MV-4-11 (cell line): ENCODE data around the gene MYOZ1.

Source experiments
- DNase-seq: peaks from one replicate; lab custom pipeline; 2025; lab: John Stamatoyannopoulos, UW

MYOZ1 gene

GRCh38 chr10:73593110-73593509 is 48.2 kb downstream of the MYOZ1 start:
- DNase-seq = no peak

- peak; percentile 12 for DNase-seq
These were observed 49.2 kb downstream of the MYOZ1 start for GRCh38 chr10:73591935-73592699.

DNA sequence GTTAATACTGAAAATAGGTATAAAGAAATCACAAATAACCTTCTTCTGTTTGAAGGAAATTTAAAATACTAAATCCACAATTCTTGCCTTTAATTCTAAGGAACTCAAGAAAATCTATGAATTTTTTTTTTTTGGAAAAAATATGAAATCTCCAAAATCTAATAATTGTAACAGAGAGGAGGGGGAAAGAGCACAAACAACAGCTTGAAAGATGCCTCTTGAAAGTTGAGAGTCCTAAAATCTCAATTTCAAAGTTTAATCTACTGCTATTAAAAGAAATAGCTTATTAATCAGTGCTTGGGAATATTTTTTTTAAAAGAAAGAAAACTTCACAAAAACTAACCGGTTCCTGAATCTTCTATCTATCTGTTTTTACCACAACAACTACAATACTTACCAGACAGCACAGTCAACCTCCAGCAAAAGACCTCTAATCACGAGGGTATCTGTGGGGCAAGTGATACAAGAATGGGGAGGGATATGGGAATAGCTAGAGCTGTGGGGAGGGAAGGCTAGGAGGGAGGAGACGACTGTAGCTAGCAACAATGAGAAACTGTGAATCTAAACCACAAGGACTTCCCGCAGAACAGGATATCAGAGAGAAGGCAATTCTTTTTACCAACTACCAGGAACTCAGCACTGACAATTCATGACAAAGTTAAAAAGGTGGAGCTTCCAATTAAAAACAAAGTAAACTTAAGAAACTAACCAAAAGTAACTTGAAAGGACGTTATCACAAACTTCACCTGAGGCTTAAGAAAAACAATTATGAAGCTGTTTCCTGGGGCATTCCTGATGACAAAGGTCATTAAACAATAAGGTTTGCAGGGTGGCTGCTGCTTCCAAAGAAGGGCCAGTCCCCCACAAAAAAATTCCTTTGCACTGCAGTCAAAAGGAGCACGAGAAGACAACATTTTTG is 50.1 kb downstream of the MYOZ1 start, which contains the start of gene USP54:
USP54 (minus strand) TSS at position 462 of the 919 bp plus-strand sequence. CDS start 15,684 bp downstream, outside the sequence.
- peak; percentile 41 for DNase-seq

- DNase-seq = no peak
These were observed 51.6 kb downstream of the MYOZ1 start for GRCh38 chr10:73589563-73590126.

DNA sequence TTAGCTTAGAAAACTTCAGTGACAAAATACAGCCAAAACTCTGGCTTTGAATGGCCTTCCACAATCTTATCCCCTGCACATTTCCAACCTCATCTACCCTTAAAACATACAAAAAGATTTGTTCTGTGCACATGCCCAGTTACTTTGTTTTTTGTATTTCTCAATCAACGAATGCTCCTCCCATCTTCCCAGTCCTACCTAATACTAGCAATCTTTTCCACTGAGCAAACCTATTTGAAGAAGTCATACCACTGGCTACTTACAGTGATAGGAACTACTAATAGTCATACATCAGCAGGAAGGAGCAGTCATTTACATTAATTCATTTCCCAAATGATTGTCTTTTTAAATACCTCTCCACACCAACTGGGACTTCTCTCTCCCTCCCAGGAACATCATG is 52.6 kb downstream of the MYOZ1 start:
- DNase-seq = no peak

DNA sequence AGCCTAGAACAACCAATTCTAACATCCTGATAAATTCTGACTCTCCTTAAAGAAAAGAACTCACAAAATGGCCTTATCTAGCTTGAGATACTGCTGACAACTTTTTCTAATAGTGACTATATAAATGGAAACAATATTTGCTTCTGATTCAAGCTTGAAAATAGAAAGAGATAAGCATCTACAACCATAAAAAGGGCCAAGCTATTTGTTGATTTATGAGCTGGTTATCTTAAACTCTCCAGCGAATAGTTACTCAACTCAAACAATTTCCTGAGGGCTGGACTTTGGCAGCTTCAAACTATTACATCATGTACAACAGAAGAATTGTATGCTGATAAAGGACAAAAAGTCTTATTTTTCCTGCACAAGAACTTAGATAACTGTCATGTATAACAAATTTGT is 54.7 kb downstream of the MYOZ1 start:
- peak; percentile 64 for DNase-seq

DNA sequence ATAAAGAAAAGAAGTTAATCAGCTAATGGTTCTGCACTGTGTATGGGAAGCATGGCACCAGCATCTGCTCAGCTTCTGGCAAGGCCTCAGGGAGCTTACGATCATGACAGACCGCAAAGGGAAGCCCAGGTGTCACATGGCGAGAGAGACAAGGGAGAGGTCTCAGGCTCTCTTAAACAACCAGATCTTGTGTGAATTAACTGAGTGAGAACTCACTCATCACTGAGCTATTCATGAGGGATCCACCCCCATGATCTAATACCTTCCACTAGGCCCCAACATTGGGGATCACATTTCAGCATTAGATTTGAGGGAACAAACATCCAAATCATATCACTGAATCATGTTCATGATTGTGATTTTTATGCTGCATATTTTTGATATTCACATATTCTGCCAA is 55.9 kb downstream of the MYOZ1 start:
- DNase-seq = no peak

DNA sequence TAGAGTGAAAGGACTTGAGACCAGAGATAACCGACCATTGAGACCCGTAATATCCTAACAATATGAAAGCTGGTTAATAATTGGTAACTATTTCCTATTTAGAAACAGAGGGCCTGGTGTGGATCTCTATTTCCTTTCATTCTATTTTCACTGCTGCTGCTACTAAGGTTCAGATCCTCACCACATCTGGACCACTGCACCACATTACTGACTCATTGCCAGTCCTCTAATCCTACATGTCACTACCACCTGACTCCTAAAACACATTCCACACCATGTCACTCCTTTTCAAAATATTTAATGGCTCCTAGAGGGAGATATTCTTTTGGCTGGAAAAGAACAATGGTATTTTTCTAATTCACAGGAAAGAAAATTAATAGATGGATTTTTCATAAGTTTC is 56.5 kb downstream of the MYOZ1 start:
- peak; percentile 77 for DNase-seq

- DNase-seq = no peak
These were observed 59.4 kb downstream of the MYOZ1 start for GRCh38 chr10:73581918-73582317.
